CD4-positive, alpha-beta T cell treated with Interleukin-2 at 100 ng/mL for 4 hours (primary cell): ENCODE results near the gene PHACTR3.

Experiments used
- DNase-seq: peaks from one replicate; pipeline ENCODE4 v3.0.0-alpha.2; 2020; ENCODE audit warnings: low spot score

The PHACTR3 gene

GRCh38 chr20:59752704-59753460, 148.5 kb downstream of the PHACTR3 start:
- DNase-seq, result no peak

DNA sequence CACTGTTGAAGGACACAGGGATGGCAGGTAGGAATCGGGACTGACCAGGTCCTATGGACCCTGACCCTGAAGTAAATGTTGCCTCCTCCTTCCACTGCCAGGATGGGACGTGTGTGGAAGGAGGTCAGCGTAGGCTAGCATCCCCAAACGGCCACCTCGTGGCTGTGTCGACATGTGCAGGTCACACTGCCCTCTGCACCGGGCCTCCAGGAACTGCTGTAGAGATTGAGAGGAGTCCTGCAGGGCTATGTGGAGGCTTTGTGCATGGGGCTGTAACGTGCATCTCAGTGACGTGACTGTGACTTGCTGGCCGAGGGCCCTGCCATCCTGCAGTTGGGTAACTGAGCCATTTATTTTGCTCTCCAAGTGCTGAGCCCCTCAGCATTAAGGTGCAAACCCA, 149.5 kb downstream of the PHACTR3 start:
- DNase-seq, result no peak

- DNase-seq, result no peak
These were observed 150.2 kb downstream of the PHACTR3 start for GRCh38 chr20:59754551-59754950.

GRCh38 chr20:59756241-59756640, 151.9 kb downstream of the PHACTR3 start:
- DNase-seq, result no peak

DNA sequence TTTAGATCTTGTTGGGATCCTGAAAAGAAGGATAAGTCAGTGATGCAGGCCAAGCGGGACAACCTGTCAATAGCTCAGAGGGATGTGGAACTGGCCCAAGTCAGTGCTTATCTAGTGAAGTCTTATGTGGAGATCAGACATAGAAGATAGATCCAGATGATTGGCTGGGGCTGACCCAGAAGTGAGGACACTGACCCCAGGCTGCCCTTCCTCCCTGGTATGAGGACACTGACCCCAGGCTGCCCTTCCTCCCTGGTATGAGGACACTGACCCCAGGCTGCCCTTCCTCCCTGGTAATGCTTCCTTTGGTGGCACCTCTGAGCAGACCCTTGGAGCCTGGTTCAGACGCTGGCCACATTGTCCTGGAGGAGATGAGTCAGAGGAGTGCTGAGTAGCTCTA, 159.7 kb downstream of the PHACTR3 start:
- DNase-seq, result no peak

DNA sequence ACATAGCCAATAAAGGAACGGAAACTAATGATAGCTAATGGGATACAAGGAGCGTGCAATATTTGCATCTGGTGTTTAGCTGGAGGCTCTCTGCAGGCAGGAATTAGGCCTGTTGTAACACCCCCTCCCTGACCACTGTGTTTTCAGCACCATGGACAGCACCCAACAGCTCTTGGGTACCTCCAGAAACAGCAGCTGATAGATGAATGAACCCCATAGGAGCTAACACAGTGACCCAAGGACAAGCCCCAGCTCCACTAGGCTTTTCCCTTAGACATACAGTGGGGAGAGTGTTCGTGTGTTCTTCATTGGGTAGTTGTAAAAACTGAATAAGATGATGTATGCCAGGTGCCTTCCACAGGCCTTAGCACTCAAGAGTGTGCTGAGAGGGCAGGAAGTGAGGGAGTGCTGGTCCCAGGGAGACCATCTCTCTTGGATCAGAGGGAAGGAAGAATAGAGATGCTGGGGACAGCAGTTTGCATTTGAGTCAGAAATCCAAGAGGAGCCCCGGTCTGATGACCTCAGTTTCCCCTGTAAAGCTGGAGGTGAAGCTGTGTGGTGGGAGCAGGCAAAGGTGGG, 161.3 kb downstream of the PHACTR3 start:
- DNase-seq, result no peak

GRCh38 chr20:59767656-59768055, 163.3 kb downstream of the PHACTR3 start:
- no peak for DNase-seq

DNA sequence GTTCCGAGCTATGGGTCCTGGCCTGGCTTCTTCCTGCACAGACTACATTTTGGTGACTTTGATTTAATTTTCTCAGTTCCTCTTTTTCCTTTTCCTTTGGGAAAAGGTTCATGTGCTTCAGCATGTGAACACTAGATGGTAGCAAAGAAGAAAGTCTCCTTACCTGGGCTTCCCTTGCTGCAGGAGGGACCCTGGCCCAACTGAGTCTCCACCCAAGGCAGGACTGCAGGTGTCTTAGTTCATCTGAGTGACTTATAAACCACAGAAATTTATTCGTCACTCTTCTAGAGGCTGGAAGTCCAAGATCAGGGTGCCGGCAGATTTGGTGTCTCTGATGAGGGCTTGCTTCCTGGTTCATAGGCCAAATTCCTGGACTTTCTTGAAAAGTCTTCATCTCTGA, 165.9 kb downstream of the PHACTR3 start:
- no peak for DNase-seq

- DNase-seq, result no peak
These were observed 166.5 kb downstream of the PHACTR3 start for GRCh38 chr20:59770851-59771250.

- DNase-seq, result no peak
These were observed 167.4 kb downstream of the PHACTR3 start for GRCh38 chr20:59771506-59772372.

- no peak for DNase-seq
These were observed 168.0 kb downstream of the PHACTR3 start for GRCh38 chr20:59772373-59772705.

DNA sequence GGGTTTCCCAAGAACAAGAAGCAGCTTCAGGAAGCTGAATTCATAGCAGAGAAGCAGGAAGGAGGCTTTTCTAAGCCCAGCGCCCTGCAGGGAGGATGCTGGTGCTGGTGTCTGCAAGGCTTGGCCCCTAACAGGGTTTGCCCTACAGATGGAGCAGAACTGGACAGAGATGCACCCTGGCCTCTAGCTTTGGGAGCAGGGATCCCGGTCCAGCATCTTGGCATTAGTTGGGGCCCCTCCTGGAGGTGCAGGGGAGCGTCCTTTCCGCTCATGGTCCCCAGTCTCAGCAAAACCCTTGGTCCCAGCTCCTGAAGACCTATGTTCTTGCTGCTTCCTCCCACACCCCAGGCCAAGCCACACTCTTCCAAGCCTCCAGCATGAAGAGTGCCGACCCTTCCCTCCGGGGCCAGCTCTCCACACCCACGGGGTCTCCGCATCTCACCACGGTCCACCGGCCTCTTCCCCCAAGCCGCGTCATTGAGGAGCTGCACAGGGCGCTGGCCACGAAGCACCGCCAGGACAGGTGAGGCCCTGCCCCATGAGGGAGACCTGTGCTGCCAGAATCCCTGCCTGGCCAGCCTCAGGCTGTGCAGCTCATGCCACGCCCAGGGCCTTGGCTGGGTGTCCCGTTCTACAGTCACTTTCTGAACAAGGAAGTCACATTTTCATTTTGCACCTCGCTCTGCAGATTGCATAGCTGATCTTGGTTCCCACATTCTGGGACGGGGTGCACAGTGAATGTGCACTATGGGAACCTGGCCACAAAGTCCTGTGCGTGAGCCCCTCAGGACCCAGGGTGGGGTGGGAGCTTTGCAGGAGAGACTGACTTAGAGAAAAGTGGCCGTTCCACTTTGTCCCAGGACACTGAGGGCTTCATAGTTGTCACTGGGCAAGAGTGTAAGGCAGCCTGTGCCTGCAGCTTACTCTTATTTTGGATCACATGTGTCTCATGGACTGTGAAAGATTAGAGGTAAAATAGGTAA, 168.9 kb downstream of the PHACTR3 start:
- no peak for DNase-seq

GRCh38 chr20:59774204-59774641, 169.9 kb downstream of the PHACTR3 start:
- no peak for DNase-seq

DNA sequence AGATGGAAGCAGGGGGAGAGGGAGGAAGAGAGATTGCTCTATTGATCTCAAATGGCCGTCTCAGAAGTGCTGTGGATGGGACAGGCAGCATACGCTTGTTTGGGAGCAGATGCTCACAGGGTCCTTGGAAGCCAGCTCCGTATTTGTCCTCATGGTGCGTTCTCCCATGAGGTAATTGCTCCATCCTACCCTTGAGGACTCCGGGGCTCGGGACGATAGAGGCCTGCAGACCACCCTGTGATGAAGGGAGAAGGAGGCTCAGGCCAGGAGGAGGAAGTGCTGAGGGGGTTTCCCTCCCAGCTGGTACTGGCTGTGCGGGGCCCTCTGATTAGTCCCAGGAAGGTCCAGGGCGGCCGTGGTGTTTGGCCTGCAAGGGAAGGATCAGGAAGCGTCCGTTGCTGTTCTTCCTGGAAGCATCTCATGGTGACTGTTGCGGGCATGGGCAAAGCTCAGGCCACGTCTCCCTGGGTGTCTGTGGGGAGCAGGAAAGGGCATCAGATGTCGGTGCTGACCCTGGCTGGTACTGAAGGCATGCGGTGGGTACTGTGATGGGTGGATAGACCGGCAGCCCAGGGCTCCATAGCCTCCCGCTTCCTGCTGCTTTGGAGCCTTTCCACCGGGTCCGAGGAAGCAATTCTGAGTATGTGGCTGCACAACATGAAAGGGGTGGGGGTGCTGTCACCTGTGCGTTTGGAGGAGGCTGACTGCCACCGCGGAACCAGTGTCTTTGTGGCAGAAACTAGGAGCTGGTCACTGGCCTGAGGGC, 170.8 kb downstream of the PHACTR3 start:
- no peak for DNase-seq

GRCh38 chr20:59775687-59776055, 171.3 kb downstream of the PHACTR3 start:
- DNase-seq, result no peak

GRCh38 chr20:59776059-59776603, 171.8 kb downstream of the PHACTR3 start:
- DNase-seq, result no peak

- DNase-seq, result no peak
These were observed 172.4 kb downstream of the PHACTR3 start for GRCh38 chr20:59776626-59777330.

GRCh38 chr20:59777331-59777725, 173.0 kb downstream of the PHACTR3 start:
- no peak for DNase-seq

GRCh38 chr20:59777814-59778575, 173.7 kb downstream of the PHACTR3 start:
- DNase-seq, result no peak
